ENCODE measurements around the gene IARS2.
"Not testable (repeated sequence)": the region's sequence is repeated elsewhere in the genome, so short reads cannot be mapped to it uniquely, and the experiment has no call there.

Gene IARS2

DNA sequence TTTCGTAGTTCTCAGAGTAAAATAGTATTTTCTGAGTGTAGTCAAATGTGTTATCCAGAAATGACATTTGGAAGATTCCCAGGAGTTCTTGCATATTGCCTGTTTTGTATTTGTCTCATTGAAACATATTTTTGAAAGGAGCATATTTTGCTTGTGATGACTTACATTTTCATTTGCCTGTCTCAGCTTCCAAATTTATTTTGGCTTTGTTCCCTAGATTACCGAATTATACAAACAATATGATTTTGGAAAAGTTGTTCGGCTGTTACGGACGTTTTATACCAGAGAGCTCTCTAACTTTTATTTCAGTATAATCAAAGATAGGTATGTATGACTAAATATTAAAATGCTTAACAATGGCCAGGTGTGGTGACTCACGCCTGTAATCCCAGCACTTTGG lies 46.0 kb downstream of the IARS2 start:
- no CpG with 5 or more reads among the region's 6 CpGs for WGBS (ENCODE audit: insufficient coverage, insufficient read length)
- no peaks in the 10 kb centered on the region for H3K9me3 ChIP-seq (ENCODE audit: control insufficient read depth, insufficient read depth, low read length)
- no peaks in the 10 kb centered on the region for H3K27me3 ChIP-seq (ENCODE audit: control insufficient read depth, insufficient read depth, low read length)
- H3K4me3 ChIP-seq (ENCODE audit: low read length) = no peak overlapping the region
- peaks cover 3% of the 10 kb centered on the region; the same call in 1 of the 2 replicates for H3K36me3 ChIP-seq (ENCODE audit: control insufficient read depth, insufficient read depth, low read length)
- no peak overlapping the region for H3K27ac ChIP-seq (ENCODE audit: low read length)
- no peaks in the 10 kb centered on the region for H3K4me1 ChIP-seq (ENCODE audit: control insufficient read depth, insufficient read depth, low read length)
- DNase-seq (ENCODE audit: low read depth, low spot score) = no peak

- no peak overlapping the region for H3K27ac ChIP-seq (ENCODE audit: low read length)
- H3K9me3 ChIP-seq (ENCODE audit: control insufficient read depth, insufficient read depth, low read length) = no peaks in the 10 kb centered on the region
- H3K4me1 ChIP-seq (ENCODE audit: control insufficient read depth, insufficient read depth, low read length) = no peaks in the 10 kb centered on the region
- no CpG with 5 or more reads among the region's 5 CpGs for WGBS (ENCODE audit: insufficient coverage, insufficient read length)
- H3K4me3 ChIP-seq (ENCODE audit: low read length) = no peak overlapping the region
- H3K27me3 ChIP-seq (ENCODE audit: control insufficient read depth, insufficient read depth, low read length) = no peaks in the 10 kb centered on the region
- peaks cover 3% of the 10 kb centered on the region; the same call in 1 of the 2 replicates for H3K36me3 ChIP-seq (ENCODE audit: control insufficient read depth, insufficient read depth, low read length)
- DNase-seq (ENCODE audit: low read depth, low spot score) = no peak
Observed at GRCh38 chr1:220144051-220144450, 50.1 kb downstream of the IARS2 start.

GRCh38 chr1:220149742-220150141 lies 55.8 kb downstream of the IARS2 start:
- DNase-seq (ENCODE audit: low read depth, low spot score) = no peak
- H3K9me3 ChIP-seq (ENCODE audit: control insufficient read depth, insufficient read depth, low read length) = no peaks in the 10 kb centered on the region
- H3K27me3 ChIP-seq (ENCODE audit: control insufficient read depth, insufficient read depth, low read length) = no peaks in the 10 kb centered on the region
- no peak overlapping the region for H3K27ac ChIP-seq (ENCODE audit: low read length)
- peaks cover 3% of the 10 kb centered on the region; the same call in 1 of the 2 replicates for H3K36me3 ChIP-seq (ENCODE audit: control insufficient read depth, insufficient read depth, low read length)
- WGBS (ENCODE audit: insufficient coverage, insufficient read length) = no CpG with 5 or more reads among the region's 1 CpG
- no peak overlapping the region for H3K4me3 ChIP-seq (ENCODE audit: low read length)
- H3K4me1 ChIP-seq (ENCODE audit: control insufficient read depth, insufficient read depth, low read length) = no peaks in the 10 kb centered on the region

- Histone ChIP-seq H3K9me3 (ENCODE audit: control insufficient read depth, insufficient read depth, low read length) (no peaks in the 10 kb centered on the region), H3K27ac (ENCODE audit: low read length) (no peak overlapping the region), H3K4me1 (ENCODE audit: control insufficient read depth, insufficient read depth, low read length) (no peaks in the 10 kb centered on the region), H3K36me3 (ENCODE audit: control insufficient read depth, insufficient read depth, low read length) (peaks cover 11% of the 10 kb centered on the region; the same call in 1 of the 2 replicates), H3K27me3 (ENCODE audit: control insufficient read depth, insufficient read depth, low read length) (no peaks in the 10 kb centered on the region), H3K4me3 (ENCODE audit: low read length) (no peak overlapping the region)
- no peak for DNase-seq (ENCODE audit: low read depth, low spot score)
- no CpG with 5 or more reads among the region's 3 CpGs for WGBS (ENCODE audit: insufficient coverage, insufficient read length)
Observed at GRCh38 chr1:220151454-220151853, 57.5 kb downstream of the IARS2 start.

- Histone ChIP-seq H3K4me1 (ENCODE audit: control insufficient read depth, insufficient read depth, low read length) (no peaks in the 10 kb centered on the region), H3K27ac (ENCODE audit: low read length) (no peak overlapping the region), H3K4me3 (ENCODE audit: low read length) (no peak overlapping the region), H3K9me3 (ENCODE audit: control insufficient read depth, insufficient read depth, low read length) (no peaks in the 10 kb centered on the region), H3K36me3 (ENCODE audit: control insufficient read depth, insufficient read depth, low read length) (peaks cover 16% of the 10 kb centered on the region; the same call in 1 of the 2 replicates), H3K27me3 (ENCODE audit: control insufficient read depth, insufficient read depth, low read length) (no peaks in the 10 kb centered on the region)
- DNase-seq (ENCODE audit: low read depth, low spot score) = no peak
Observed at GRCh38 chr1:220153147-220153546, 59.2 kb downstream of the IARS2 start.

GRCh38 chr1:220156620-220157146 lies 62.8 kb downstream of the IARS2 start:
- H3K27ac ChIP-seq (ENCODE audit: low read length) = no peak overlapping the region
- no peaks in the 10 kb centered on the region for H3K4me1 ChIP-seq (ENCODE audit: control insufficient read depth, insufficient read depth, low read length)
- no CpG with 5 or more reads among the region's 4 CpGs for WGBS (ENCODE audit: insufficient coverage, insufficient read length)
- H3K27me3 ChIP-seq (ENCODE audit: control insufficient read depth, insufficient read depth, low read length) = no peaks in the 10 kb centered on the region
- no peaks in the 10 kb centered on the region for H3K9me3 ChIP-seq (ENCODE audit: control insufficient read depth, insufficient read depth, low read length)
- H3K4me3 ChIP-seq (ENCODE audit: low read length) = no peak overlapping the region
- DNase-seq (ENCODE audit: low read depth, low spot score) = no peak
- H3K36me3 ChIP-seq (ENCODE audit: control insufficient read depth, insufficient read depth, low read length) = peaks cover 16% of the 10 kb centered on the region; the same call in 1 of the 2 replicates

GRCh38 chr1:220157738-220158137 lies 63.8 kb downstream of the IARS2 start:
- H3K36me3 ChIP-seq (ENCODE audit: control insufficient read depth, insufficient read depth, low read length) = peaks cover 16% of the 10 kb centered on the region; the same call in 1 of the 2 replicates
- no peak overlapping the region for H3K4me3 ChIP-seq (ENCODE audit: low read length)
- no peaks in the 10 kb centered on the region for H3K9me3 ChIP-seq (ENCODE audit: control insufficient read depth, insufficient read depth, low read length)
- no peak for DNase-seq (ENCODE audit: low read depth, low spot score)
- no CpG with 5 or more reads among the region's 2 CpGs for WGBS (ENCODE audit: insufficient coverage, insufficient read length)
- no peak overlapping the region for H3K27ac ChIP-seq (ENCODE audit: low read length)
- H3K27me3 ChIP-seq (ENCODE audit: control insufficient read depth, insufficient read depth, low read length) = no peaks in the 10 kb centered on the region
- no peaks in the 10 kb centered on the region for H3K4me1 ChIP-seq (ENCODE audit: control insufficient read depth, insufficient read depth, low read length)

GRCh38 chr1:220158530-220158929 lies 64.6 kb downstream of the IARS2 start:
- H3K9me3 ChIP-seq (ENCODE audit: control insufficient read depth, insufficient read depth, low read length); H3K4me1 ChIP-seq (ENCODE audit: control insufficient read depth, insufficient read depth, low read length); H3K27me3 ChIP-seq (ENCODE audit: control insufficient read depth, insufficient read depth, low read length); H3K27ac ChIP-seq (ENCODE audit: low read length); DNase-seq (ENCODE audit: low read depth, low spot score); H3K4me3 ChIP-seq (ENCODE audit: low read length): not testable (repeated sequence)
- H3K36me3 ChIP-seq (ENCODE audit: control insufficient read depth, insufficient read depth, low read length) = peaks cover 14% of the 10 kb centered on the region; the same call in 1 of the 2 replicates
- WGBS (ENCODE audit: insufficient coverage, insufficient read length) = no CpG with 5 or more reads among the region's 7 CpGs

DNA sequence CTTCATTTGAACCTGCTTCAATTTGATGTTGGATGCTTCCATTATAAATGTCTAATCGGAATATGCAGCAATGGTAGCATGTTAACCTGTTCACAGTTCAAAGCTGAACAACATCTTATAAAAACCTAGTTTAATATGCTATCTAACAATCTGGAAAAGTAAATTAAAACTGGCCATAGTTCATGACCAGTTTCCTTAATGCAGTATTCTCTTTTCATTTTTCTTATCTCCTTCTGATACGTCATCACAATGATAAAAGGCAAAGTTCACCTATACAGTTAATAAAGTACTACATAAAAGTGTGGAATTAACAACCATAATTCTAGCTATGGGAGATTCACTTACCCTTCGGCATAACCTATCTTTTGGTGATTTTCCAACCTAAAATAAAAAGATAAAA lies 65.1 kb downstream of the IARS2 start:
- Histone ChIP-seq H3K27ac (ENCODE audit: low read length) (no peak overlapping the region), H3K4me1 (ENCODE audit: control insufficient read depth, insufficient read depth, low read length) (no peaks in the 10 kb centered on the region), H3K36me3 (ENCODE audit: control insufficient read depth, insufficient read depth, low read length) (peaks cover 14% of the 10 kb centered on the region; the same call in 1 of the 2 replicates), H3K27me3 (ENCODE audit: control insufficient read depth, insufficient read depth, low read length) (no peaks in the 10 kb centered on the region), H3K4me3 (ENCODE audit: low read length) (no peak overlapping the region), H3K9me3 (ENCODE audit: control insufficient read depth, insufficient read depth, low read length) (no peaks in the 10 kb centered on the region)
- no CpG with 5 or more reads among the region's 3 CpGs for WGBS (ENCODE audit: insufficient coverage, insufficient read length)
- DNase-seq (ENCODE audit: low read depth, low spot score) = no peak

DNA sequence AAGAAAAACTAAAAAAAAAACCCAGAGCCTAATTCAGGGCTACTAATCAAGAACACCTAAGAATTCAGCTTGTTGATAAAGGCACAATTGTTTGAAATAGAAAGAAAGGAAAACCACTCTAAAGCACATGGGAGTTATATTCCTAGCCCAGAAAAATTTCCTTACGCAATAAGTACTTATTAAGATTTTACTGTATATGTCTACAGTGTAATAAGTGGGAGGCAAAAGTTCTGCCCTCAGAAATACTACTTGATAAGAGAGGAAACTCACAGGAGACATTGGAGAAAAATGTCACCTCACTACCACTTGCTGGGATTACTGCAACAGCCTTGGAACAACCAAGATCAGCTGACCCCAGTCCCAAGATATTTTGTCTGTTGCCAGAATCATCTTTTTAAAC lies 66.1 kb downstream of the IARS2 start:
- Histone ChIP-seq H3K27ac (ENCODE audit: low read length) (no peak overlapping the region), H3K4me3 (ENCODE audit: low read length) (no peak overlapping the region), H3K36me3 (ENCODE audit: control insufficient read depth, insufficient read depth, low read length) (peaks cover 12% of the 10 kb centered on the region; the same call in 1 of the 2 replicates), H3K27me3 (ENCODE audit: control insufficient read depth, insufficient read depth, low read length) (no peaks in the 10 kb centered on the region), H3K9me3 (ENCODE audit: control insufficient read depth, insufficient read depth, low read length) (no peaks in the 10 kb centered on the region), H3K4me1 (ENCODE audit: control insufficient read depth, insufficient read depth, low read length) (no peaks in the 10 kb centered on the region)
- no peak for DNase-seq (ENCODE audit: low read depth, low spot score)
- no CpG with 5 or more reads among the region's 1 CpG for WGBS (ENCODE audit: insufficient coverage, insufficient read length)

DNA sequence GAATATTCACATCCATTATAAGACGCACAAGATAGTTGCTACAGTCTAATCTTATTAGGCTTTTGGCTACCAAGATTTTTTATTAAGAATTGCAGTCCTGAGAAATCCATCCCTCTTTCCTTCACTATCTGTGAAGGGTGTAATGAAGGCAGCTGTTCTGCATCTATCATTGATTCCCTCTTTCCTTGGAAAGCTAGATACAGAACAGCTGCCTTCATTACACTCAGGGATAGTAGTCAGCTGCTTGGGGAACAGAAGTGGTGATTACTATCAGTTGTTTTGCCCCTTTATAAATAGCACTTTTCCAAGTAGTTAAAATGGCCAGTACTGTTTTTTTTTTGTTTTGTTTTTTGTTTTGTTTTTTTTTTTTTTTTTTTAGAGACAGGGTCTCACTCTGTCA lies 70.2 kb downstream of the IARS2 start:
- H3K36me3 ChIP-seq (ENCODE audit: control insufficient read depth, insufficient read depth, low read length) = peaks cover 8% of the 10 kb centered on the region; the same call in 1 of the 2 replicates
- WGBS (ENCODE audit: insufficient coverage, insufficient read length) = no CpG with 5 or more reads among the region's 1 CpG

More for the DNA sequence above, 70.2 kb downstream of the IARS2 start:
- Histone ChIP-seq H3K4me3 (ENCODE audit: low read length) (no peak overlapping the region), H3K9me3 (ENCODE audit: control insufficient read depth, insufficient read depth, low read length) (no peaks in the 10 kb centered on the region), H3K27me3 (ENCODE audit: control insufficient read depth, insufficient read depth, low read length) (no peaks in the 10 kb centered on the region), H3K4me1 (ENCODE audit: control insufficient read depth, insufficient read depth, low read length) (no peaks in the 10 kb centered on the region), H3K27ac (ENCODE audit: low read length) (no peak overlapping the region)
- no peak for DNase-seq (ENCODE audit: low read depth, low spot score)
